SK-N-SH treated with all-trans-retinoic acid at 6 μM for 48 hours (cell line): Measurements from ENCODE around the gene P2RY14.

Experiments
- ATAC-seq: fragments of 200-7000 bp; cut with Tn5 transposase; 3 replicates; pipeline ENCODE4 v1.9.1; 2020; ENCODE audit warnings: mild to moderate bottlenecking, moderate library complexity
- ARNTL ChIP-seq: fragments of 450-650 bp; formaldehyde crosslinking; IDR thresholded peaks from 2 replicates; pipeline ENCODE4 v1.5.0; 2020; ENCODE audit warnings: low read depth, mild to moderate bottlenecking, moderate library complexity, borderline replicate concordance
- BACH2 ChIP-seq: fragments of 250-450 bp; sonication (Bioruptor Pico); IDR thresholded peaks from 2 replicates; pipeline ENCODE4 v1.9.0; 2021; ENCODE audit warnings: mild to moderate bottlenecking, borderline replicate concordance
- CREB5 ChIP-seq: fragments of 250-450 bp; sonication (Bioruptor Pico); IDR thresholded peaks from 2 replicates; pipeline ENCODE4 v1.5.1; 2020; ENCODE audit warnings: low read depth, mild to moderate bottlenecking, moderate library complexity
- CSDC2 ChIP-seq: fragments of 250-450 bp; sonication (Bioruptor Pico); IDR thresholded peaks from 2 replicates; pipeline ENCODE4 v1.5.0; 2020; ENCODE audit warnings: mild to moderate bottlenecking, moderate library complexity
- CSRNP3 ChIP-seq: fragments of 250-450 bp; sonication (Bioruptor Pico); IDR thresholded peaks from 2 replicates; pipeline ENCODE4 v1.5.1; 2021; ENCODE audit warnings: mild to moderate bottlenecking, moderate library complexity
- ESRRG ChIP-seq: fragments of 250-450 bp; sonication (Bioruptor Pico); IDR thresholded peaks from 2 replicates; pipeline ENCODE4 v1.6.1; 2021; ENCODE audit warnings: mild to moderate bottlenecking
- GLIS3 ChIP-seq: fragments of 250-450 bp; sonication (Bioruptor Pico); IDR thresholded peaks from 2 replicates; pipeline ENCODE4 v1.5.0; 2020; ENCODE audit warnings: mild to moderate bottlenecking, moderate library complexity
- OSR1 ChIP-seq: fragments of 250-450 bp; sonication (Bioruptor Pico); IDR thresholded peaks from 2 replicates; pipeline ENCODE4 v1.8.0; 2022; ENCODE audit warnings: moderate library complexity, mild to moderate bottlenecking, inconsistent platforms
- PATZ1 ChIP-seq: fragments of 250-450 bp; sonication (Bioruptor Pico); IDR thresholded peaks from 2 replicates; pipeline ENCODE4 v1.8.0; 2020; ENCODE audit warnings: mild to moderate bottlenecking, moderate library complexity, borderline replicate concordance
- POU6F1 ChIP-seq: fragments of 250-450 bp; sonication (Bioruptor Pico); IDR thresholded peaks from 2 replicates; pipeline ENCODE4 v1.8.0; 2021; ENCODE audit warnings: low read depth, mild to moderate bottlenecking, moderate library complexity, borderline replicate concordance
- PPARA ChIP-seq: fragments of 250-450 bp; sonication (Bioruptor Pico); IDR thresholded peaks from 2 replicates; pipeline ENCODE4 v1.5.0; 2020; ENCODE audit warnings: mild to moderate bottlenecking, borderline replicate concordance
- RARB ChIP-seq: fragments of 250-450 bp; sonication (Bioruptor Pico); IDR thresholded peaks from 2 replicates; pipeline ENCODE4 v1.8.0; 2021; ENCODE audit warnings: mild to moderate bottlenecking, moderate library complexity
- SNAI2 ChIP-seq: fragments of 250-450 bp; sonication (Bioruptor Pico); IDR thresholded peaks from 2 replicates; pipeline ENCODE4 v1.5.0; 2020; ENCODE audit warnings: mild to moderate bottlenecking, moderate library complexity
- TCF4 ChIP-seq: fragments of 250-450 bp; sonication (Bioruptor Pico); IDR thresholded peaks from 2 replicates; pipeline ENCODE4 v1.8.0; 2021; ENCODE audit warnings: mild to moderate bottlenecking, moderate library complexity, borderline replicate concordance
- TOX ChIP-seq: fragments of 250-450 bp; sonication (Bioruptor Pico); IDR thresholded peaks from 2 replicates; pipeline ENCODE4 v1.8.0; 2021; ENCODE audit warnings: mild to moderate bottlenecking, moderate library complexity, borderline replicate concordance
- TSHZ2 ChIP-seq: fragments of 250-450 bp; sonication (Bioruptor Pico); IDR thresholded peaks from 2 replicates; pipeline ENCODE4 v1.5.0; 2020; ENCODE audit warnings: mild to moderate bottlenecking, moderate library complexity
- ZFP3 ChIP-seq: fragments of 250-450 bp; sonication (Bioruptor Pico); IDR thresholded peaks from 2 replicates; pipeline ENCODE4 v1.5.0; 2020; ENCODE audit warnings: mild to moderate bottlenecking, moderate library complexity
- ZFP30 ChIP-seq: fragments of 450-650 bp; formaldehyde crosslinking; IDR thresholded peaks from 2 replicates; pipeline ENCODE4 v1.5.0; 2022; ENCODE audit warnings: mild to moderate bottlenecking, moderate library complexity
- ZNF565 ChIP-seq: fragments of 450-650 bp; formaldehyde crosslinking; conservative IDR thresholded peaks from 2 replicates; pipeline ENCODE4 v1.5.0; 2020; ENCODE audit warnings: low read depth, mild to moderate bottlenecking, moderate library complexity
- ZNF70 ChIP-seq: fragments of 450-650 bp; formaldehyde crosslinking; IDR thresholded peaks from 2 replicates; pipeline ENCODE4 v1.5.0; 2020; ENCODE audit warnings: mild to moderate bottlenecking, moderate library complexity
- ZNF8 ChIP-seq: fragments of 450-650 bp; formaldehyde crosslinking; IDR thresholded peaks from 2 replicates; pipeline ENCODE4 v1.5.0; 2020; ENCODE audit warnings: mild to moderate bottlenecking, moderate library complexity

The P2RY14 gene

GRCh38 chr3:151314137-151314536 lies 35.8 kb upstream of the P2RY14 start:
- ATAC-seq = no peak
- TF ChIP-seq CSRNP3 (CRISPR knock-in tag) (no peak), CSDC2 (CRISPR knock-in tag) (no peak), TCF4 (CRISPR knock-in tag) (no peak), ZFP3 (CRISPR knock-in tag) (no peak), PPARA (CRISPR knock-in tag) (no peak)

- ATAC-seq = no peak
- no peak for TF ChIP-seq ARNTL (CRISPR knock-in tag)
Observed at GRCh38 chr3:151312972-151313371, 34.6 kb upstream of the P2RY14 start.

GRCh38 chr3:151309566-151309965 lies 31.2 kb upstream of the P2RY14 start:
- TF ChIP-seq GLIS3 (CRISPR knock-in tag) = no peak
- no peak for TF ChIP-seq TCF4 (CRISPR knock-in tag)
- TF ChIP-seq RARB (CRISPR knock-in tag) = no peak
- TF ChIP-seq BACH2 (CRISPR knock-in tag) = no peak
- no peak for TF ChIP-seq ZNF565 (CRISPR knock-in tag)
- no peak for TF ChIP-seq TOX (CRISPR knock-in tag)
- ATAC-seq = no peak

- no peak for TF ChIP-seq BACH2 (CRISPR knock-in tag)
- no peak for TF ChIP-seq ZNF70 (CRISPR knock-in tag)
- TF ChIP-seq GLIS3 (CRISPR knock-in tag) = no peak
- TF ChIP-seq ZFP3 (CRISPR knock-in tag) = no peak
- TF ChIP-seq ZNF8 (CRISPR knock-in tag) = no peak
- TF ChIP-seq ZNF565 (CRISPR knock-in tag) = no peak
- no peak for TF ChIP-seq OSR1
- no peak for TF ChIP-seq TSHZ2
- no peak for TF ChIP-seq ARNTL (CRISPR knock-in tag)
- TF ChIP-seq SNAI2 (CRISPR knock-in tag) = no peak
- no peak for TF ChIP-seq PPARA (CRISPR knock-in tag)
- TF ChIP-seq CSDC2 (CRISPR knock-in tag) = no peak
- no peak for TF ChIP-seq TCF4 (CRISPR knock-in tag)
- TF ChIP-seq POU6F1 (CRISPR knock-in tag) = no peak
- no peak for TF ChIP-seq CREB5 (CRISPR knock-in tag)
- no peak for TF ChIP-seq ESRRG (CRISPR knock-in tag)
- no peak for TF ChIP-seq ZFP30
- TF ChIP-seq PATZ1 = no peak
- no peak for ATAC-seq
Observed at GRCh38 chr3:151307583-151308488, 29.5 kb upstream of the P2RY14 start.
